DMS114 treated with DMSO at 0.1 percent for 48 hours (cell line): ENCODE results near the gene GLRX5.

ENCODE experiments used
- DNase-seq: peaks from one replicate; lab custom pipeline; 2025; ENCODE audit not compliant: unreplicated experiment; lab: John Stamatoyannopoulos, UW

Gene GLRX5

GRCh38 chr14:95534299-95535225 is at the start of gene GLRX5:
TSS of gene GLRX5 (plus strand) at chr14:95535050. CDS start at chr14:95535090, 40 bp downstream.
- DNase-seq: peak; percentile 99

GRCh38 chr14:95485222-95485819 is 49.5 kb upstream of the GLRX5 start:
- no peak for DNase-seq

DNA sequence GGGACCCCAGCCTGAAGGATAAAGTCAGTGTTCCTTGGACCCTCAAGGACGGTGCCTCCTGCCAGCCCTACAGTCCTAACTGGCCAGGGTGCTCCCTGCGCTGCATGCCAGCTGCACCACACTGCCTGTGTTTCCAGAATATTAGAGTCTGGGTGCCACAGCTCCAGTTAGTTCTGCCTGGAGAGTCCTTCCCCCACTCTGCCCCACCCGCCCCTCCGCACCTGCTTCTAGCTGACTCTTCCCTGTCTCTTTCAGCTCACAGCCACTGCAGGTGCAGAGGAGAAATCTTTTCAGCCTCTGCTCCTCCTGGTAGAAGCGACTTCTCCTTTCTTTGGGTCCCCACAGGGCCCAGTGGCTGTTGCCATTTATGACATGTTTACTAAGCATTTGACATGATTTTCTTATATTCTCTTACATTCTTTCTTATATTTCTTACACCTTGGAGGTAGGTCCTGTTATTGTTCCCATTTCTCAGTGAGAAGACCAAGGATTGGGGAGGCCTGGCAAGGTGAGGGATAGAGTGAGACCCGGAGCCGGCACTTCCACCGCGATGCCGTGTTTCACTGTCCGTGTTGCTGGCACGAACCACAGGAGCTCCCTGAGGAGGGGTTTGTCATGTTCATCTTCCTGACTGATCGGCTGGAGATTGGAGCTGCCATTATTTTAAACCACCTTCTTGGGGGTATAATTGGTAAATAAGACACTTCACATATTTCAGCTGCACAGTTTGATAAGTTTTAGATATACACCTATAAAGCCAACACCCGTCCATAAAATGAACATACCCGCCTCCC is 47.8 kb upstream of the GLRX5 start:
- DNase-seq: no peak

- DNase-seq: no peak
These were observed 47.2 kb upstream of the GLRX5 start for GRCh38 chr14:95487669-95488084.

GRCh38 chr14:95488376-95489213 is 46.3 kb upstream of the GLRX5 start:
- DNase-seq: no peak

DNA sequence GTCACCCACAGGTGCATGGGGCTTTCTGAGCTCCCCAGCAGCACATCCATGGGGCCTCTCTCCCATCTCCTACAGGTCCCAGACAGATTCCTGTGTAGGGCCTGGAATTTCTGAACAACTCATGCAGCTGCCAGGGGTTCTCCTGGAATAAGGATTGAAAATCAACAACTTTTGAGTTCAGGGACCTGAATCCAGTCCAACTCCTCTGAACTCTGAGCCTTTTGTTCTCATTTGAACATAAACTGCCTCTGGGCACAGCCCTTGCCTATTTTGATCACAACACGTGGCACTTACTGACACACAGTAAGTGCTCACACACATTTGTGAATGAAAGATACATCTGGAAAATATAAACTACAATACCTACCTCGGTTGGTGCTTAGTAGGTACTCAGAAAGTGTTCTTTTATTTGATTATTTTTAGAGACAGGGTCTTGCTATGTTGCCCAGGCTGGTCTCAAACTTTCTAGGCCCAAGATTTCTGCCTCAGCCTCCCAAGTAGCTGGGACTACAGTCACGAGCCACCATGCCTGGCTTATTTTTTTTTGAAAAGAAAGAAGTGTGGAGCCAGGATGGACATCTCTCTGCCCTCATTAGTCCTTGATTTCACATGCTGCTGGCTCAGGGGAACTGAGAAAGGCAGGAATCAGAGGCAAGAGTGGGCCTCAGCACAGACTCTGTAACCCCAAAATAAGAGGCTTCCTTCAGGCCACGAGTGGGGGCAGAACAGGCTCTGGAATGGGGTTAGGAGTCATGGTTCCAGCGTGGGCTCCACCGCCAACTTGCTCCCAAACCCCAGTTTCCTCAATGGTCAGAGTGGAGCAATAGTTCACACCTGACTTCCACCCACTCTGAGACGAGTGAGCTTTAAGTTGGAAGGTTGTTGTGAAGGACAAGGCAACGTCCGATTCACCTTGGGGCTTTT is 45.4 kb upstream of the GLRX5 start:
- no peak for DNase-seq

DNA sequence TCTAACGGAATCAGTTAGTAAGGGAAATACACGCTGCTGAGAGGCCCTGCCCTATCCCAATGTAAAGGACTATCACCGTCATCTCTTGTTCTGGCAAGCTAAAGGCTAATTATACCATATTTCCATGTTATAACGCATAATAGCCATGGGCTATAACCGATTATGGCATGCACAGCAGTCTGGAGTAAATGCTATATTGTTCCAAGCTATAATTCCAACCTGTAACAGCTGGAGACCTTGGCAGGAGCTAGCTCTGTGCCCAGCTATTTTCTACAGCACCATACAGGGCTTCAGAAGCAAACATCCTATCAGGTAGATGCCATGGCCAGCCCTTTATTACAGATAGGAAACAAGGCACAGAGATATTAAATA is 44.7 kb upstream of the GLRX5 start:
- DNase-seq: no peak

DNA sequence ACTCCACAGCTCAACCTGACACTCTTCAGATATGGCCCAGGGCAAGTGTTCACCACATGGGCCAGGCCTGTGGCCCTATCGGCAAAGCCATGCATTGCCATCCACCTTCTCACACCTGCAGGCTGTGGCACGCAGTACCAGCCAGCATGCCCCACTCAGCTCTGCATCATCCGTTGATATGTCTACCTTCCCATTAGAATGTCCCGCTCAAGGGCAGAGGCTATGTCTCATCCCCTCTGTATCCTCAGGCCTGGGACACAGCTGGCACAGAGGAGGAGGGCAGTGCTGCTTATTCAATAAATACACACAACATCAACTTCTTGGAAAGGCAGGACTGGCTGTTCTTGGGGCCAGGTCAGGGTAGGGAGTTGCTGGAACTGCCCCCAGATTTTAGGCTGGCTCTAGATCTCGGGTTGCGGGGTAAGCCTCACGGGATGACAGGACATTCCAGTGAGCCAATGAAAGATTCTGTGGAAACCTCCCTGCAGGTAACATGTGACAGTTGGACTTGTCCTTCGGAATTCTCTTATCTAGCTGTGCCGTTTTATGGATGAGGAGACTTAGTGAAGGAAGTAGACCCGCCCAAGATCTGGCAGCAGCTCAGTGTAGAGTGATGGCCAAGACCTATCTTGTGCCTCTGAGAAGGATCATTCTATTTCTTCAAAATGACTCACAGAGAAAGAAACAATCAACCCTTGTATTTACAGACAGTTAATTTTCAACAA is 44.0 kb upstream of the GLRX5 start:
- DNase-seq: no peak

- DNase-seq: no peak
These were observed 42.8 kb upstream of the GLRX5 start for GRCh38 chr14:95491936-95492608.

DNA sequence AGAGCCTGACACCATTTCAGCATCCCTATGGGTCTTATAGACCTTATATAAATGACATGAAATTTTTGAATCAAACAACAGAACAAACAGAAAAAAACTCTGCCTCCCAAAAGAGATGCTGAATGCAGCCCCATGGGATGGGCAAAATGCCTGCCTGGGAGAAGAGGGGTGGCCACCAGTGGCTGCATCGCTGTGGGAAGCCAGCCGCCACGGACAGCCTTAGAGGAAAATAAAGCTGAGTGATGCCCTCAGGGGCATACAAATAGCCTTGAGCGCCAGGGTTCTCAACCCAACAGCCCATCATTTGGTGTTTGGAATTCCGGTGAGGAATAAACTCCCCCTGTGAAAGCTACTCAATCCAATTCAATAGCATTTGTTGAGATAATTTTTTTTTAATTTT is 41.3 kb upstream of the GLRX5 start:
- no peak for DNase-seq

DNA sequence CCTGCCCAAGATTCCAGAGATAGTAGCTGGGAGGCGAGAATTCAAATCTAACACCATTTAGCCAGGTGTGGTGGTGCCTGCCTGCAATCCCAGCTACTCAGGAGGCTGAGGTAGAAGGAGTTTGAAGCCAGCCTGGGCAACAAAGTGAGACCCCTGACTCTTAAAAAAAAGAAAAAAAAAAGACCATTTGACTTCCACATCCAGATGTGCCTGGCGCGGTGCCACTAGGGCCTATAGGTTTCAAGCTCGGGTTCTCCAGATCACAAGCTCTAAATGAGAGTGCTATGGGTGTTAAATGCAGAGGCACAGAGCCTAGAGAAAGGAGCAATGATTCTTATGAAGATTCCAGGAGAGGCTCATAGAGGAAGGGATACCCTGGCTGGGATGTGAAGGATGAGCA is 40.9 kb upstream of the GLRX5 start:
- DNase-seq: no peak

DNA sequence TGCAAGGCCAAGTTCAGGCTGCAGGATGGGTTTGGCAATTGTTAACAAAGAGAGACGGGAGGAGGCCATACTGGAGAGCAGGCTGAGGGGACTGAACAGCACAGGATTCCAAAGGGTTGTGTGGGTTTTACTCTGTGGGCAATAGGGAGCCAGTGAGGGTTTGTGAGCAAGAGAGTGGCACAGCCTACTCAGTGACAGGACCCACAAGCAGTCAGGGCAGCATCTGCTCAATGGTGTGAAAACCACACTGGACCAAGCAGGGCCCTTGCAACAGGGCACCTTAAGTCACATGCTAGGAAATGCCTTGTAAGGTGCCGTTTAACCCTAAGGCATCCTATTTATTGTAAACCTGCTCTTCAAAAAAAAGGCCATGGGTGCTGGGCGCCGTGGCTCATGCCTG is 40.4 kb upstream of the GLRX5 start:
- DNase-seq: no peak

GRCh38 chr14:95495076-95495475 is 39.8 kb upstream of the GLRX5 start:
- DNase-seq: no peak

- no peak for DNase-seq
These were observed 39.3 kb upstream of the GLRX5 start for GRCh38 chr14:95495538-95496025.

DNA sequence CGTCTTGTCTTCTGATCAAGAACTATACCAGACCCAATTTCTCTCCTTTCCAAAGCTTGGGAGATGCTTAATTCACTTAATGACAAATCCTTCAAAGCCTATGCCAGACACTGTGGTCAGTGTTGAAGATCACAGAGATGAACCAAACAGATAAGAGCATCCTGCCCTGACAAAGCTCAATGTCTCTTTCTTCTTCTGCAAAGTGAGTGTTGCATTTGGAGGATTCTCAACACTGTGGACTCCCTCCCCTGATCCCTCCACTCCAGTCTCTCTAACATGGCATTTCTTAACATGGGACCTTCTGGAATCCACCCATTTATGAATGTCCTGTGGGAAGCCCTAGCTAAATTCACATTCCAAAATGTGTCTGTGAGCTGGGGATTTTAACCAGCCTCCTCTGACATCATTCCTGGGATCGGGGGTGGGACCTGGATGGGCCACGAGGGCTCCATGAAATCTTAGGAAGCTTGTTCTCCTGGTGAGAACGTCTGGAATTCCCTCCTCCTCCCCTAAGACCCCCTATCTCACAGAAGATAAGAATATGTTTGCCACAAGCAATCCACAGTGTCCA is 38.7 kb upstream of the GLRX5 start:
- DNase-seq: no peak

DNA sequence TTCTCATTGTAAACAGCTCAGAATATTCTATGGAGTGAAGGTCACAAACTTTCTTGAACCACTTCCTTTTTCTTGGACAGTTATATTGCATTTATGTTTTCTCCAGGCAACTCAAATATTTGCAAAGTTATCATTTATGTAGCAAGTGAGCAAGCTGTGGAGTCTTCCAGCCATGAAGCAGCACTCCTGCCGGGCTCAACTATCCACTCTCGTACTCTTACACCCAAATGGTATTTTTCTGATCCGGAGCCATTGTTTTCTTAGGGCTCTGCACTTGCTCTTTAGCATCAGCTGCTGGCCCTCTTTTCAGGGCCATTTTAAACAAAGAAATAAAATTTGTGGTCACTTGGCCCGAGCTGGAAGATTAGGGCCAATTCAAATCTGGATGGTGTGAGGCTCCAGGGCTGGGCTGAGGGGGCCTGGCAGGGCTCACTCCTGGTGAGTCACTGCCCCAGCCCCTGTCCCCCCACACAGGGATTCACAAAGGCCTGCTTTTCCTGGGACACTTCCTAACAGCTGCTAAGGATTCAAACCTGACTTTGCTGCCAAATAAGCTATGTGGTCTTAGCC is 38.1 kb upstream of the GLRX5 start:
- no peak for DNase-seq

DNA sequence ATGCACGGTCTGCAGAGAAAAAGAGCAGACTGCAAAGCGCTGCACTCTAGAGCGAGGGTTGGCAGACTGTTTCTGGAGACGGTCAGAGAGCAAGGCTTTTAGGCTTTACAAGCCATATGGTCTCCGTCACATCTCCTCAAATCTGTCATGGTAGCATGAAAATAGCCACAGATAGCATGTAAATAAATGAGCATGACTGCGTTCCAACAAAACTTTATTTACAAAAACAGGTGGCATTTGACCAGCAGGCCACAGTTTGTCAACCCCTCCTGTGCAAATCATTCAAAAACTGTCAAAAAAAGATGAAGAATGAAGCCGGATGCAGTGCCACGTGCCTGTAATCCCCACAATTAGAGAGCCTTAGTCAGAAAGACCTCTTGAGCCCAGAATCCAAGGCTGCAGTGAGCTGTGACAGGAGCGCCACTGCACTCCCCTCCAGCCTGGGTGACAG is 37.3 kb upstream of the GLRX5 start:
- no peak for DNase-seq
